HG03575 (cell line): ENCODE measurements around the gene RNF144B.
"Not testable (repeated sequence)": the region's sequence is repeated elsewhere in the genome, so short reads cannot be mapped to it uniquely, and the experiment has no call there.

Source experiments
- ATAC-seq: cut with Tn5 transposase; IDR thresholded peaks from one replicate; pipeline ENCODE4 v1.9.1; 2021; ENCODE audit not compliant: unreplicated experiment, insufficient number of reproducible peaks, low FRiP score; ENCODE audit errors: extremely low read depth

Gene RNF144B

DNA sequence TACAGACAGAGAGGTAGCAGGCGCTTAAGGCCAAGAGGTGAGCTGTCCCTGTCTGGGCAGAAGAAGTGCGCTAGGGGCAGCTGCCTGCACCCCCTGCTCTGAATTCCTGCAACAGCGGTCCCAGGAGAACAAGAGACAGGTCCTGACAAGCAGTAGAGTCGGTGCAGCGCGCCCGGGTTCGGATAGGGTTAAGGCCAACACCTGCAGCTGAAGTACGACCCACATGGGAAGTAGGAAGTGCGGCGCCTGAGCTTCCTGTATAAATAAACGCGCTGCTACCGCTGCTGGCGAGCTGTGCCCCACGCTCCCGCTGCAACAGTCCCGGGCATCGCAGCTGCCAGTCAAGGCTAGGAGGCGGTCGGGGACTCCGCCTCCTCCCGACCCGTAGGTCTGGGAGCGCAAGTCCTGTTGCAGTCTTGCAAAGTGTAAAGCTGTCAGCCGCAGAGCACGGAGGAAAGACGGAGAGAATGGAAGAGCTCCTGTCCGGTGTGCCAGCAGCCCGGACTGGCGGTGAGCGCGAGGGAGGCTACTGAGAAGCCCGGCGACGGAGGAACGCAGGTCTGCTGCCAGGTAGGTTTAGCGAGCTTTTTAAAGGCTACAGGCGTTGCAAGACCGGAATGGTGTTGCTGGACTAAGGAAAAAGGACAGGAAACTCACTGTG, at the start of gene RNF144B:
TSS of gene RNF144B (plus strand) at position 290 of the 661 bp plus-strand sequence. CDS start 12,185 bp downstream, outside the sequence.
- no peak for ATAC-seq

- ATAC-seq = no peak
Observed at GRCh38 chr6:18339599-18339998, 47.6 kb upstream of the RNF144B start.

GRCh38 chr6:18340781-18341551, 46.2 kb upstream of the RNF144B start:
- no peak for ATAC-seq

DNA sequence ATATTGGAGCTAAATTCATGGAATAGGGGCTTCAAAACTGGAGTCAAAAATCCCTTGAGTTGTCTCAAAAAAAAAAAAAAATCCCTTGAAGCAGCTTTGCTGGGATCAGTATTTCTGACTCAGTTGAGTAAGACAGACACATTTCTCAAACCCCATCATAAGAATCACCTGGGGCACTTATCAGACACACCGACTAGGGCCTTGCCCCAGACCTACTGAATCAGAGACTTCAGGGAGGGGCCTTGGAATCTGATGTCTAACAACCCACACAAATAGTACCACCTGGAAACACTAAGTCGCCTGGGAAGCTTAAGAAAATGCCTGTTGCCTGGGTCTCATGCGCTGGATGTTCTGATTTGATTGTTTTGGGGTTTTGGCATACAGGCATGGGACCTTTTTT, 44.9 kb upstream of the RNF144B start:
- ATAC-seq = no peak

- no peak for ATAC-seq
Observed at GRCh38 chr6:18343741-18344140, 43.4 kb upstream of the RNF144B start.

DNA sequence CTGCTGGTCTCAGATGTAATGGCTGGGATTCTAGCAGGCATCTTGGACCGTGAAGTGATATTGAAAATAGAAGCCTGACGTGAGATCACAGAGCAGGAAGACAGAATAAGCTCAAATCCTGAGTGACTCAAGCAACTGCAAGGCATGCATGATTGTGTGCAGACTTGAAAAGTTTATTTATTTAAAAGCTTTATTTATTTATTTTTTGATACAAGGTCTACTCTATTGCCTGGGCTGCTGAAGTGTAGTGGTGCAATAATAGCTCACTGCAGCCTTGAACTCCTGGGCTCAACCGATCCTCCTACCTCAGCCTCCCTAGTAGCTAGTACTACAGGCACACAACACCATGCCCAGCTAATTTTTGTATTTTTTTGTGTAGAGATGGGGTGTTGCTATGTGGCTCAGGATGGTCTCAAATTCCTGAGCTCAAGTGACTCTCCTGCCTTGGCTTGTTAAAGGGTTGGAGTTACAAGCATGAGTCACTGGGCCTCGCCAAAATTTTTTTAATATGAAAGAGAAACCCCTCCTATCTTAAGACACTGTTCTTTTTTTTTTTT, 40.1 kb upstream of the RNF144B start:
- ATAC-seq = no peak

GRCh38 chr6:18347866-18348265, 39.3 kb upstream of the RNF144B start:
- no peak for ATAC-seq

DNA sequence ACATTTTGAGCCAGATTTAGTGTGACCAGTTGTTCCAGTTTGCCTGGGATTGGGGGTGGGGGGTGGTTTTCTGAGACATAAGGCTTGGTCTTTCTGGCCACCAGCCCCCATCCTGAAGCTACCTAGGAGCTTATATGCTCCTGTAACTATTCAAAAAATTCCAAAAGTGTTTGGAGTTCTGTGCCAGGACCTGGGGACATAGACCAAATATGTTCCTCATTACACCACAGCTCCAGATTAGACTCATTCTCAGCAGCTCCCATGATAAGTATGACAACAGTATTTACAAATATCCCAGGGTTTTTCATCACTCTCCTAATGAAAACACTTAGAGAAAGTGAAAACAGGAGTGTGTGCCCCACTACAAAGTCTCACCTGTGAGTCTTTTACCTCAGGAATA, 37.8 kb upstream of the RNF144B start:
- ATAC-seq = no peak

DNA sequence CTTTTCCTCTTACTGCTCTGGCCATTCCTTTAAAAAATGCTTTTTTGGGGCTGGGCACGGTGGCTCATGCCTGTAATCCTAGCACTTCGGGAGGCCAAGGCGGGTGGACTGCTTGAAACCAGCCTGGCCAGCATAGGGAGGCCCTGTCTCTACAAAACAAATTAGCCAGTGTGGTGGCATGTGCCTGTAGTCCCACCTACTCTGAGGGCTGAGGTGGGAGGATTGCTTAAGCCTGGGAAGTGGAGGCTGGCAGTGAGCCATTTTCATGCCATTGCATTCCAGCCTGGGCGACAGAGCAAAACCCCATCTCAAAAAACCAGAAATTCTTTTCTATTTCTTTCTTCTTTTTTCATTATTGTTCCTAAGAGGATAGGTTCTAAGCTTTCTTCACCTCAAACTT, 36.9 kb upstream of the RNF144B start:
- no peak for ATAC-seq

- ATAC-seq = no peak
Observed at GRCh38 chr6:18350712-18351111, 36.4 kb upstream of the RNF144B start.

- no peak for ATAC-seq
Observed at GRCh38 chr6:18352001-18352400, 35.1 kb upstream of the RNF144B start.

DNA sequence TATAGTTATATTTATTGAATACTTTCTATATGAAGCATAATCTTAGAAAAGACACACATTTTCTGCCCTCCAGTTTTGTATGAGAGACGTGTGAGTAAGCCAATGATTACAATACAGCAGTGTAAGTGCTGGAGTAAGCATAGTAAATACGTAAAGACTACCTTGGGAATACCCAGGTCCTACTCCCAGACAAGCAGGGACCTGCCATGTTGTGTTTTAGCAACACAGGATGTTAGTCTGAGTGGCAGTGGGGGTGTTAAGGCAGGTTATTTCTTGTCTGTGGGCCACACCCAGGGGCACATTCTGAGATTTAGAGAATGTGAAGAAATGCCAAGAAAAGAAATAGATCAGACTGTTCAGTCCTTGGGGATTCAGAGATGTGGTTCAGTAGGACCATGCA, 34.3 kb upstream of the RNF144B start:
- ATAC-seq = no peak

DNA sequence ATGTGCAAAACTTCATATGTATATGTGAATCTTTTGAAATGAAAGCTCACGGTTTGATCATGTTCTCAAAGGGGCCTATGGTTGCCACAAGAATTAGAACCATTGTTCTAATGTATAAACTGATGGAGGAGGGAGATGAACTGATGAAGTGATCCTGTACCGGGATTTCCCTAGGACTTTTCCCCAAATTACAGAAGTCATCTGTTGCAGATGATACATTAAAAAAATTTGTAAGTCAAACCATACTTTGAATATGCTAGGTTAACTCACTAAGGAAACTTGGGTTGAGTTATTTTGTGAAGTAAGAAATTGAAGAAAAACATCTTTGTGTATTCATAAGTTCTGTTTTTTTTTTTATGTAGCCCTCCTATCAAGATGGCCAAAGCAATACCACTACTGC, 33.9 kb upstream of the RNF144B start:
- ATAC-seq = no peak

DNA sequence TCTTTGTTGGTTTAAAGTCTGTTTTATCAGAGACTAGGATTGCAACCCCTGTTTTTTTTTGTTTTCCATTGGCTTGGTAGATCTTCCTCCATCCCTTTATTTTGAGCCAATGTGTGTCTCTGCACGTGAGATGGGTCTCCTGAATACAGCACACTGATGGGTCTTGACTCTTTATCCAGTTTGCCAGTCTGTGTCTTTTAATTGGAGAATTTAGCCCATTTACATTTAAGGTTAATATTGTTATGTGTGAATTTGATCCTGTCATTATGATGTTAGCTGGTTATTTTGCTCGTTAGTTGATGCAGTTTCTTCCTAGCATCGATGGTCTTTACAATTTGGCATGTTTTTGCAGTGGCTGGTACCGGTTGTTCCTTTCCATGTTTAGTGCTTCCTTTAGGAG, 29.6 kb upstream of the RNF144B start:
- not testable (repeated sequence) for ATAC-seq

- no peak for ATAC-seq
Observed at GRCh38 chr6:18359237-18359885, 27.8 kb upstream of the RNF144B start.

GRCh38 chr6:18360188-18360587, 27.0 kb upstream of the RNF144B start:
- ATAC-seq = no peak

- no peak for ATAC-seq
Observed at GRCh38 chr6:18362058-18362561, 25.0 kb upstream of the RNF144B start.

DNA sequence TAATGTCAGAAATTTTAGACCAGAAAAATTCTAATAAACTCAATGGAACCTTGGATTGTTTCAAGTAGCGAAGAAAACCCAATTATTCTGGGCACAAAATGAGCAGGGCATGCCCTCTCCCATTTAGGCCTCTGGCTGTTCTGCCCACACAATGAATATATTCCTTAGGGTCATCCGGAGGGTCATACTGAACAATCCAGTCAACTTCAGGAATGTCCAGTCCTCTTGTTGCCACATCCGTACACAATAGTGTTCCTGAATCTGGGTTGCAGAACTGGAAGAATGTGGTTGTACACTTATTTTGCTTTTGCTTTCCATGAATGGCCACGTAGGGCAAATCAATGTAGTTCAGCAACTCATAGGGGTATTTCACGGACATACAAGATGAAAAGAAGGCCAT, 23.4 kb upstream of the RNF144B start:
- ATAC-seq = no peak

GRCh38 chr6:18364561-18364960, 22.6 kb upstream of the RNF144B start:
- ATAC-seq = not testable (repeated sequence)

- ATAC-seq = no peak
Observed at GRCh38 chr6:18367371-18367770, 19.8 kb upstream of the RNF144B start.
